ENCODE results near the gene SETBP1. TPM values are rescaled to one million over a fixed set of nuclear protein-coding genes. Genes with fewer than 3 reads are reported as not detected.
A peak's percentile ranks its signal among the peaks of the same experiment; 100 is the strongest.

SETBP1 gene
- total RNA-seq, 1 experiment from 2014 or later, result 14.0 TPM

DNA sequence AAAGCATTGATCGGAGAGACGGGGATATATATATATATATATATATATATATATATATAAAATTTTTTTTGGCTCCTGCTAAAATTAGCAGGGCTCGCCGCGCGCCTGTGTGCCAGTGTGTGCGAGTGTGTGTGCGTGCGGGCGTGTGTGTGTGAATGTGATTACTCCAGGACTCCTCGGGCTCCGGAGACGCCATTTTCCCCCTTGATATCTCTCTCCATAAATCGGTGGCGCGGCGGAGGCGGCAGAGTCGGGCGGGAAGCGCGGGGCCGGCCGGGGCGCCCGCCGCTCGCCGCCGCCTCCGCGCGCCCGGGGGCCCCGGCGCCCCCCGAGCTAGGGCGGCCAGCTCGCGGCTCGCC, 795 bp upstream of the SETBP1 start:
- intact Hi-C loops (cut with micrococcal nuclease; ENCODE audit: unreplicated experiment), result loop anchor here (5.0 to 10.0 kb wide), 6 partner anchors 217 to 1055 kb away; no protein-coding TSS in a partner anchor
- peak overlapping the region; percentile 67 for H3K4me3 ChIP-seq (ENCODE audit: low read depth, low read length, poor library complexity, severe bottlenecking)
- peaks cover 5% of the 10 kb centered on the region for H3K27me3 ChIP-seq (replicated peaks; ENCODE audit: insufficient read depth, low read depth, low read length, poor library complexity)
- POLR2A ChIA-PET (ENCODE audit: low non-redundant PET), result interaction anchor here (0.7 kb wide), 1 partner anchor 148 kb away, joined by 15 read pairs; no protein-coding TSS in a partner anchor
- no peak overlapping the region for H3K27ac ChIP-seq (ENCODE audit: low read depth, low read length, poor library complexity, severe bottlenecking)
- H3K9me3 ChIP-seq (ENCODE audit: low read depth, low read length, poor library complexity, severe bottlenecking), result no peaks in the 10 kb centered on the region
- H3K4me1 ChIP-seq (ENCODE audit: insufficient read depth, low read length, poor library complexity, severe bottlenecking), result peaks cover 22% of the 10 kb centered on the region
- BruUV-seq (replicated peaks), result no TSS peak
- CTCF ChIA-PET, result interaction anchor here (0.7 kb wide), 1 partner anchor 150 kb away, joined by 5 read pairs; no protein-coding TSS in a partner anchor
- peak; percentile 68 for DNase-seq (ENCODE audit: low spot score)
- no peak for TF ChIP-seq EZH2 (IDR thresholded peaks at IDR 0.05; ENCODE audit: borderline replicate concordance, low read depth, low read length, poor library complexity, severe bottlenecking)
- TF ChIP-seq, protein P1, sequence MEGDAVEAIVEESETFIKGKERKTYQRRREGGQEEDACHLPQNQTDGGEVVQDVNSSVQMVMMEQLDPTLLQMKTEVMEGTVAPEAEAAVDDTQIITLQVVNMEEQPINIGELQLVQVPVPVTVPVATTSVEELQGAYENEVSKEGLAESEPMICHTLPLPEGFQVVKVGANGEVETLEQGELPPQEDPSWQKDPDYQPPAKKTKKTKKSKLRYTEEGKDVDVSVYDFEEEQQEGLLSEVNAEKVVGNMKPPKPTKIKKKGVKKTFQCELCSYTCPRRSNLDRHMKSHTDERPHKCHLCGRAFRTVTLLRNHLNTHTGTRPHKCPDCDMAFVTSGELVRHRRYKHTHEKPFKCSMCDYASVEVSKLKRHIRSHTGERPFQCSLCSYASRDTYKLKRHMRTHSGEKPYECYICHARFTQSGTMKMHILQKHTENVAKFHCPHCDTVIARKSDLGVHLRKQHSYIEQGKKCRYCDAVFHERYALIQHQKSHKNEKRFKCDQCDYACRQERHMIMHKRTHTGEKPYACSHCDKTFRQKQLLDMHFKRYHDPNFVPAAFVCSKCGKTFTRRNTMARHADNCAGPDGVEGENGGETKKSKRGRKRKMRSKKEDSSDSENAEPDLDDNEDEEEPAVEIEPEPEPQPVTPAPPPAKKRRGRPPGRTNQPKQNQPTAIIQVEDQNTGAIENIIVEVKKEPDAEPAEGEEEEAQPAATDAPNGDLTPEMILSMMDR (conservative IDR thresholded peaks at IDR 0.05; ENCODE audit: low read depth, low read length), result no peak
- H3K36me3 ChIP-seq (ENCODE audit: insufficient read depth, low read length, poor library complexity, severe bottlenecking), result no peaks in the 10 kb centered on the region

DNA sequence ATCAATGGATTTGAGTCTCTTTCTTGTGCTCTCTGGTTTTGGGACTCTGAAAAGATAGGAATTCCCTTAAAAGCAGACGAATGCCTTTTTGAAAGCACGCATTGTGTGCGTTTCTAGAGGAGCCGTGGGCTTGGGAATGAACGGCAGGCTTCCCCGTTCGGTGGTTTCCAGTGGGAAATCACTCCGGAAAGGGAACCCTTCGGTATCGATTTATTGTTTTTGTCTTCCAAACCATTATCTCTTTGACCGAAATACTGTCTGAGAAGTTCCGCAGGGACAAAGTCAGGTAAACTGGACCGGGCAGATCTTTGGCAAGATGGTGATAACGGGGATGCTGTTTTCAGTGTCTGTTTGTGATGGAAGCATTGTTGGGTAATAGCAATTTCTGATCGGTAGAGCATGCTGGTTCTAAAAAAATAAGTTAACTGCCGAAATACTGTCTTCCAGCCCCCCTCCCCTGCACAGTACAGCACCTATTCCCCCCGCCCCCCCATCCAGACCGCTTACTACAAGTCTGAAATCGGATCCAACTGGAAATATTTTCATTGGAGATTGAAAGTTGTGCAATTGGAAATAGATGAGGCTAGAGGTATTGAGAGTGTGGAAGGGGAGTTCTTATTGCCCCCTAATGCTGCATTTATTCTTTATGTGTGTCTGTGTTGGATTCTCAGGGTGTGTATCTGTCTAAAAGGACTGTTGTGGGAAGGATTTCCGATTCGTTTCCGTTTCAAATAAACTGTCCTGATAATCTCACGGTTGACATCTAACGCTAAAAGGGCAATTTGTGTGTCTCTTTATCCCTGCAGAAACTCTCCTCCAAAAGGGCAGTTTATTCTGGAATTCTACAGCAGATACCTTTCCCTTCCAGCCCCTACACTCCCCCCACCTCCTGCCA, 635 bp downstream of the SETBP1 start:
- peak; percentile 51 for DNase-seq (ENCODE audit: low spot score)
- Histone ChIP-seq H3K9me3 (ENCODE audit: low read depth, low read length, poor library complexity, severe bottlenecking) (no peaks in the 10 kb centered on the region), H3K36me3 (ENCODE audit: insufficient read depth, low read length, poor library complexity, severe bottlenecking) (no peaks in the 10 kb centered on the region), H3K4me3 (ENCODE audit: low read depth, low read length, poor library complexity, severe bottlenecking) (peak overlapping the region; percentile 67), H3K4me1 (ENCODE audit: insufficient read depth, low read length, poor library complexity, severe bottlenecking) (peaks cover 22% of the 10 kb centered on the region), H3K27ac (ENCODE audit: low read depth, low read length, poor library complexity, severe bottlenecking) (peak overlapping the region; percentile 19), H3K27me3 (replicated peaks; ENCODE audit: insufficient read depth, low read depth, low read length, poor library complexity) (peaks cover 5% of the 10 kb centered on the region)
- intact Hi-C loops (cut with micrococcal nuclease; ENCODE audit: unreplicated experiment), result loop anchor here (5.0 kb wide), 2 partner anchors 216 to 341 kb away; no protein-coding TSS in a partner anchor
- CTCF ChIA-PET, result no interaction called here
- BruUV-seq (replicated peaks), result TSS peak; percentile 78
- no peak for TF ChIP-seq EZH2 (IDR thresholded peaks at IDR 0.05; ENCODE audit: borderline replicate concordance, low read depth, low read length, poor library complexity, severe bottlenecking)
- TF ChIP-seq, protein P1 (conservative IDR thresholded peaks at IDR 0.05; ENCODE audit: low read depth, low read length), result no peak
- POLR2A ChIA-PET (ENCODE audit: low non-redundant PET), result no interaction called here

DNA sequence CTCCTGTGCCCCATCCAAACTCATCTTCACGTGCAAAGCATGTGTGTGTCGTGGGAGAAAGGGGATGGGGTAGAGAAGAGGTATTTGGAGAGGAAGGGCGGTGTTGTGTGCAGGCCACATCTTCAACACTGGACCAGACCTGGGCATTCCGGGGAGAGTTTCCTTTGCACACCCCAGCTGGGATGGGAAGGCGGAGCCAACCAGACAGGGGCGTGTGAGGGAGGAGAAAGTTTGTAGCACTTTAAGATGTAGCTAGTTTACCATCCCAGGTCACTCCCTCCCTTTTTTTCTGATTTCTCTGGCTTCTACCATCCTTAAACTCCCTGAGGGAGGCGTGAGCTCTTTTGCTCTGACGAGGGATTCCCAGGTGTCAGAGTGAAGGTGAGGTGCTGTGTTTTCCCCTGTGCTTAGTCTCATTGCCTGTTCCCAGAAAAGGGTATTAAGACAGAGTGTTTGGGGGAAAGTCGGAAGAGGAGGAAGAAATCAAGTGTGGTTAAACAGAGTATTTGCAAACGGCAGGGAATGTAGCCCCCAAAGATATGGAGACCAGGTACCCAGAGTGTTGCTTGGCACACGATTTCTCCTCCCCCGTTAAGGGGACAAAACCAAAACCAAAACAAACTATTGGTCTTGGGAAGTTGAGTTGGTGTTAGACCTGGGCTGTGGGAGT, 1.6 kb downstream of the SETBP1 start:
- Histone ChIP-seq H3K27me3 (replicated peaks; ENCODE audit: insufficient read depth, low read depth, low read length, poor library complexity) (peaks cover 5% of the 10 kb centered on the region), H3K4me3 (ENCODE audit: low read depth, low read length, poor library complexity, severe bottlenecking) (no peak overlapping the region), H3K9me3 (ENCODE audit: low read depth, low read length, poor library complexity, severe bottlenecking) (no peaks in the 10 kb centered on the region), H3K4me1 (ENCODE audit: insufficient read depth, low read length, poor library complexity, severe bottlenecking) (peaks cover 25% of the 10 kb centered on the region), H3K27ac (ENCODE audit: low read depth, low read length, poor library complexity, severe bottlenecking) (no peak overlapping the region), H3K36me3 (ENCODE audit: insufficient read depth, low read length, poor library complexity, severe bottlenecking) (no peaks in the 10 kb centered on the region)
- no TSS peak for BruUV-seq (replicated peaks)
- no peak for DNase-seq (ENCODE audit: low spot score)
- ChIA-PET CTCF (no interaction called here), POLR2A (ENCODE audit: low non-redundant PET) (no interaction called here)
- TF ChIP-seq, protein P1 (conservative IDR thresholded peaks at IDR 0.05; ENCODE audit: low read depth, low read length), result no peak
- TF ChIP-seq EZH2 (IDR thresholded peaks at IDR 0.05; ENCODE audit: borderline replicate concordance, low read depth, low read length, poor library complexity, severe bottlenecking), result no peak
- intact Hi-C loops (cut with micrococcal nuclease; ENCODE audit: unreplicated experiment), result loop anchor here (5.0 kb wide), 2 partner anchors 215 to 340 kb away; no protein-coding TSS in a partner anchor
